HG02884 (cell line): ENCODE results near the gene PRTG.
"Not testable (repeated sequence)": the region's sequence is repeated elsewhere in the genome, so short reads cannot be mapped to it uniquely, and the experiment has no call there.

Source experiments
- ATAC-seq: cut with Tn5 transposase; IDR thresholded peaks from one replicate; pipeline ENCODE4 v1.9.1; 2021; ENCODE audit warnings: mild to moderate bottlenecking, moderate library complexity; ENCODE audit not compliant: unreplicated experiment

The PRTG gene

DNA sequence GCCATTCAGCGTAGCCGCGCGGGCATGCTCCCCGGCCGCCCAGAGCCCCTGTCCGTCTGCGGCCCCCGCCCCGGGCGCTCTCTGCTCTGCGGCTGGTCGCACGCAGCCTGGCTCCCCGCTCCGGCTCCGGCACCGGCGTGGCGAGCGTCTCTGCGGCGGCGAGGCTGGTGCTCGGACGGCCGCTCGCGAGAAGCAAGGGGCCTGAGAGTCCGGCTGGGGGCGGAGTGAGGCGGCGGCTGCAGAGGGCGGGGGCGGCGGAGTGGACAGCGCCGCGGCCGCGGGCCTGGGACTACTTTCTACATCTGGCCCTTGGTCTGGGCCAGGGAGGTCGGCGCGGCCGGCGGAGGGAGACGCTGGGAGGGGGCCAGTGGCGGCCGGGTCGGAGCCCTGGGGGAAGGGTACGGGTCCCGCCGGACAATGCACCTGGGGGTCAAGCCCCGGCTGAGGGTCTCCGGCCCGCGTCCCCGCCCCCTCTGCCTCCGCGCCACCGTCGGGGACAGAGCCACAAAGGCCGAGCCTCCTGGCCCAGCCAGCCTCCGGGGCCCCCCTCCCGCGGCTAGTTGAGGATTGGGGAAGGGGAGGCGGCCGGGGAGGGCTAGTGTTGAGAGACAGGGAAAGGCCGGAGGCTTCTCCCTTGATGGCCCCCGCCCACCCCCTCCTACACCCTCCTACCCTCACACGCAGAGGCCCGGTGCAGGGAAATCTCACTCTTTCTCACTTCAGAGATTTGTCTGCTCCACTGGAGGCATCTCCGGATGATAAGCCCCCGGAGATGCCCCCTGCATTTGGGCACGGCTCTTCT is at the start of gene PRTG:
TSS of gene PRTG (minus strand) at position 226 of the 802 bp plus-strand sequence. CDS start at position 5, 221 bp downstream.
- ATAC-seq = no peak

DNA sequence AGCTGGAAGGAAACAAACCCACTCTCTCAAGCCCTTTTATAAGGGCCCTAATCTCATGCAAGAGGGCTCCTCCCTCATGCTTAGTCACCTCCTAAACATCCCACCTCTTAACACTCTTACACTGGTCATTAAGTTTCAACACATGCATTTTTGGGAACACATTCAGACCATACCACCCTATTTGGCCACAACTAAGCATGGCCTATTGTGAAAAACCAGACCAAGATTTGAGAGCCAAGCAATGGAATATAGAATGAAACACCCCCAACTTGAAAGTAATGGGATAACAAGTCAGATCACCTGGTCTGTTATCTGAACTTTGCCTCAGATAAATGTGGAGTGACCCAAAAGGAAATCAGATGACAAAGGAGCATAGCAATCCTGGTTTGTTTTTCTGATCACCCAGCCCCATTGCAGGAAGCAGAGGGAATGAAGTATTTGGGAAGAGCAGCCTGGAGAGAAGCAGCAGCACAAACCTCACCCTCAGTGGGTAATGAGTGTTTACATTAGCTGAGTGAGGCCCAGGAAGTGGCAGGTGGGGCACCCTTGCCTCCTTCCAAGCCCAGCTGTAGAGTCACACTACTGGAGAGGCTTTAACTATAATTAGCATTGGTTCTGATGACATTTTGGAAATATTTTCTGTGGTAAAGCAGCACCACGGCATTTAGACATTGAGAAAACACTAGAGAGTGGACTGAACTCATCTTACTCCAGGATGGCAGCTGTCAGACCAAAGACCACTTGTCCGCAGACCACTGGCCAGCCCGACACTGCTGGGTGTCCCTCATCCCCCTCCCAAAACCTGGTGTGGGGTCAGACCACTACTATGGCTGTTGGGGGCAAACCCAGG is 48.8 kb upstream of the PRTG start:
- ATAC-seq = no peak

DNA sequence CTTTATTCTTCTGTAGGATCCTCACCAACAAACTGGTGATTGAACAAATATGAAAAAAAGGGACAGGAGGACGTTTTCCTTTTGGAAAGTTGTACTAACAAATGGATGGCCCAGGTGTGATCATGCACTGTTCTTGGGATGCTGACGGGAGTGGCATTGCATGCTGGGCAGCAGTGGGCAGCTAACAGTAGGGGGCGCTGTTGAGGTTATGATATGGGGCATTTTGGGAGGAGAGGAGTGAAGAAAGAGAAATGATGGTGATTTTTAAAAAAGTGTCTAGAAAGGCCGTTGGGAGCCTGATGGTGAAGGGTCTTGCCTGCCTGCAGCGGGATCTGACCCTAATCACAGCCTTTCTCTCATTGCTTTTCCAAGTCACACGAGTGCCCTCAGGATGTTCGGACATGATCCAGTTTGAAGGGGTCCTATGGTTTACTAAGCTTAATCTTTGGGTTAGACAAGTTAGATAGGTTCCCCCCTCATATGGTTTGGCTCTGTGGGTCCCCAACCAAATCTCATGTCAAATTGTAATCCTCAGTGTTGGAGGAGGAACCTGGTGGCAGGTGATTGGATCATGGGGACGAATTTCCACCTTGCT is 46.2 kb upstream of the PRTG start:
- ATAC-seq = no peak

GRCh38 chr15:55786341-55786740 is 43.4 kb upstream of the PRTG start:
- no peak for ATAC-seq

- not testable (repeated sequence) for ATAC-seq
These were observed 42.6 kb upstream of the PRTG start for GRCh38 chr15:55785593-55785992.

DNA sequence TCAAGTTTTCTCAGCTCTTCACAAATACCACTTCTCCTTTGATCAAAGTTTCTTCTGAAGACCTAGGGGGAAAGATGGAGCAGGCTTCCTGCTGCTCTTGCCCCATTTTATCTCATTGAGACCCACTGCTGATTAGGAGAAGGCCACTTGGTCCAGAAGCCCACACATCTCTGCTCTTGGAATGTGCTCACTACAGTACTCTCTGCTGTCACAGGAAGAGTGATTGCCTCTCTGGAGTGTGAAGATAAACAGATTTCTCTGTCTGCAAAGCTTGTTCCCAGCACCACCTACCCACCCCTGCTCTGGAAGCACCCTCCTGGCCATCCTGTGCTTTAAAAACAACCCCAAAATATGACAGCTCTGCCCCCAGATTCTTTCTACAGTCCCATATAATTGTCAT is 41.3 kb upstream of the PRTG start:
- ATAC-seq = no peak

- no peak for ATAC-seq
These were observed 39.9 kb upstream of the PRTG start for GRCh38 chr15:55782901-55783300.

GRCh38 chr15:55780292-55780691 is 37.3 kb upstream of the PRTG start:
- no peak for ATAC-seq

- no peak for ATAC-seq
These were observed 36.0 kb upstream of the PRTG start for GRCh38 chr15:55778932-55779331.

DNA sequence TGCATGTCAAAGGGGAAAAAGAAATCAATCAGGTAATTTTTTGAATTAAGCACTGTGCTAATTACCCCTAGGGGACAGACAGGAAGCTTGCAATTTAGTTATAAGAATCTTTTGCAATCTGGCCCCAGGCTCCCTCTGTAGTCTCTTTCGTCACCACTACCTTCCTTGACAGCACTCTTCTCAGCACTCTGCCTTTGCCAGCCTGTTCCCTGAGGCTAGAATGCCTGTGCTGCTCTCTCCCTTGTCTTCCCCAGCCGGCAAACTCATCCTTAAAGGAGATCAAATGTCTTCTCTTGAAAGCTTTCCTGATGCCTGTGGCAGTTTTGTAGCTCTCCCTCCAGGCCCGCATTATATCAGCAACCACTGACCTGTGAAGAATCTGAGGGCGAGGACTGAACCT is 32.4 kb upstream of the PRTG start:
- ATAC-seq = no peak

DNA sequence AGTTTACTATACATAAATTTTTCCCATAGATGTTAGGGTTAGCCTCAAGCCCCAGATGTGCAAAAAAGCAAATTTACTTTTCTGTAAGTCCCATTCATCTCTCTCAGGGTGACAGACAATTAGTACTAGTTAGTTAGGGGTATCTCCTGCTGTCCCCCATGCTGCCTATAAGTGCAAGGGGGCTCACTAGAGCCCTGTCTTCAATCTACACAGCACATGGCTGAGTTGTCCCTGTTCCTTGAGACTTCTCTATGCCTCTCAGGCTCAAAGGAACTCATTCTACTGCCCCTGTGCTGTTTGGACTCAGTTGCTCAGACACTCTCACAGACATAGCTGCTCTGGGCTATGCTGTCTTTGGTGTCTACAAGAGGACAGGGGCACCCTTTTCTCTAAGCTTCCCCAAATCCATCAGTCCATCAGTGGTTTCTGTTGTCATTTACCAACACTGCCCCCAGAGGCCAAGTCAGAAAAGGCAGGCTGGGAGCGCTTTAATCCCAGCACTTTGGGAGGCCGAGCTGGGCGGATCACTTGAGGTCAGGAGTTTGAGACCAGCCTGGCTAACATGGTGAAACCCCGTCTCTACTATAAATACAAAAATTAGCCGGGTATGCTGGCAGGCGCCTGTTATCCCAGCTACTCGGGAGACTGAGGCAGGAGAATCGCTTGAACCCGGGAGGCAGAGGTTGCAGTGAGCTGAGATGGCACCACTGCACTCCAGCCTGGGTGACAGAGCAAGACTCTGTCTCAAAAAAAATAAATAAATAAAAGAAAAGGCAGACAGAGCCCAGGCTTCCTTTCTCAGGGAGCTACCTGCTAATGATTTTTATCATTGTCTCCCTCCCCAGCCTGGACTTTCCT is 31.4 kb upstream of the PRTG start:
- no peak for ATAC-seq

- ATAC-seq = no peak
These were observed 27.9 kb upstream of the PRTG start for GRCh38 chr15:55770806-55771205.

- ATAC-seq = no peak
These were observed 27.3 kb upstream of the PRTG start for GRCh38 chr15:55770261-55770660.

- no peak for ATAC-seq
These were observed 25.8 kb upstream of the PRTG start for GRCh38 chr15:55768670-55769185.

- no peak for ATAC-seq
These were observed 23.7 kb upstream of the PRTG start for GRCh38 chr15:55766676-55767075.

GRCh38 chr15:55764398-55764797 is 21.4 kb upstream of the PRTG start:
- ATAC-seq = no peak

- ATAC-seq = no peak
These were observed 15.6 kb upstream of the PRTG start for GRCh38 chr15:55758580-55758986.

- ATAC-seq = not testable (repeated sequence)
These were observed 10.5 kb upstream of the PRTG start for GRCh38 chr15:55753433-55753832.

- no peak for ATAC-seq
These were observed 7.8 kb upstream of the PRTG start for GRCh38 chr15:55750706-55751105.
